GM18526 (cell line): ENCODE measurements around the gene TMEM259.

Source experiments
- POLR2A ChIP-seq: IDR thresholded peaks from 3 replicates; pipeline ENCODE4 v1.6.1; 2011; ENCODE audit not compliant: insufficient read length; ENCODE audit errors: extremely low read depth

TMEM259 gene

DNA sequence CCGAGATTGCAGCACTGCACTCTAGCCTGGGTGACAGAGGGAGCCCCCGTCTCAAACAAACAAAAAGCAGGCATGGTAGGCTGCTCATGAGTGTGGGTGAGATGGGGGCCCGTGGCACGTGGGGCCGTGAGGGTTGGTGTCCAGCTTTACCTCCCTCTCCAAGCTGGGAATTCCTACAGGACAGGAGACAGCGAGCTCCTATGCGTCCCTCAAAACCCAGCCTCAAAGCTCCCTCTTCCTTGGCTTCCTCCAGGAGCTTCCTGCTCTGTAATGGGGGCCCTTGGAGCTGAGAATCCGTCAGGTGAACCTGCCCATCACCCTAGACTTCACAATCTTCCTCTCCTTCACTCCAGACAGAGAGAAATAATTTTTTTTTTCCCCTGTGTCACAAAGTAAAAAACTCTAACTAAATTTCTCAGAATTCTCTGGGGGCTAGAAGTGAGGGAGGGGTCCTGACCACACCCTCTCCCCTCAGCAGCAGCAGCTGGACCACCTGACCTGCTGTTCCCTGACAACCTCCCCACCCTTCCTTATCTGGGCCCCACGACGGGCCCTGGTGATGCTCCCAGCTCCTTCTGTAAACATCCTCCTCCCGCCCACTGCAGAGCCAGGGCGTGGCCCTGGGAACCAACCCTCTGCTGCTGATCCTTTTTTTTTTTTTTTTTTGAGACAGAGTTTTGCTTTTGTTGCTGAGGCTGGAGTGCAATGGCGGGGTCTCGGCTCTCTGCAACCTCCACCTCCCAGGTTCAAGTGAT is 58.9 kb downstream of the TMEM259 start:
- TF ChIP-seq POLR2A: no peak

DNA sequence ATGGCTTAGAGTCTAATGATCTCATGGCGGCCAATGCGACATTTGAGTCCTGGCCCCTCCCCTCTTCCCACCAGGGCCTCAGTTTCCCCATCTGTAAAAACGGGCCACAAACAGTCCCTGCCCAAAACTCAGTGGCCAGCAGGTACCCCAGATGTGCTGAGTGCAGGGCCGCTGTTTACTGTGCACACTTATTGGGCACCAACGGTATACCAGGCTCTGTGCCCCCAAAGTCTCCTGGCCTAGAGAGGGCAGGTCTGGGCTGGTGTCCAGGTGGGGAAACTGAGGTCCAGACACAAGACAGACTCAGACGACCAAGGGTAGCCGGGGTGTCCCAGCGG is 60.4 kb downstream of the TMEM259 start:
- no peak for TF ChIP-seq POLR2A

DNA sequence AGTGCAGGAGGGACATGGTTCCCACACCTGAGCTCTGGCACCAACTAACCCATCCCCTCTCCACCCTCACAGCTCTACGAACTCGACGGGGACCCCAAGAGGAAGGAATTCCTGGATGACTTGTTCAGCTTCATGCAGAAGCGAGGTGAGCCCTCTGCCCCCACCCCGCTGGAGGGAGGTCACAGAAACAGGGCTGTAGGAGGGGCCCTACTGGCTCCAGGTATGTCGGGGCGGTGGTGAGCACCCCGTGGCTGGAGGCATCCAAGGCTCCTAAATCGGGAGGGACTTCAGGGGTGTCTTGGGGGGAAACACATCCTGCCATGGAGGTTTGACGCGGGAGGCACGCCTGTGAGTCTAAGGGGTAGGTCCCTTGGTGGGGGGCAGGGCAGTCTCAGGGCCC is 60.9 kb downstream of the TMEM259 start:
- TF ChIP-seq POLR2A: no peak
